ENCODE data around the gene PLPP6.
A peak's percentile ranks its signal among the peaks of the same experiment; 100 is the strongest.

Gene PLPP6

DNA sequence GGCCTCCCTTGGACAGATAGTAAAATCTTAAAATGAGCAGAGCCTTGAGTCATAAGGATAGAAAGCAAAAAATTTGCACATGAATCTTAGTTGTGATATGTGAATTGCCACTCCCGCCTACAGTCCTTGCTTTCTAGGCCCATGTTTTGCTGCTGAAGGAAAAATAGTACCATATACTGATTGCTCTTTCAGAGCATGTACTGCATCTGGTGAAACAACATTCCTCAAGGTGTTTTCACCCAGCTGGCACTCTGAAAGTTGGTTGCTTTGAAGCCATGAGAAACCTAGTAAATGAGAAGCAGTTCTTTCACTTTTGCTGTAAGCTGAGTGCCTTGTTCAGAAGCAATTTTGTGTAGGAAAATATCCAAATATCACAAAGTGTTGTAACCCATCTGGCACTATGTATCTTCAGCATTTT is 27.6 kb downstream of the PLPP6 start:
- DNase-seq (ENCODE audit: low read depth) = peak; percentile 46
- TF ChIP-seq, protein P1, sequence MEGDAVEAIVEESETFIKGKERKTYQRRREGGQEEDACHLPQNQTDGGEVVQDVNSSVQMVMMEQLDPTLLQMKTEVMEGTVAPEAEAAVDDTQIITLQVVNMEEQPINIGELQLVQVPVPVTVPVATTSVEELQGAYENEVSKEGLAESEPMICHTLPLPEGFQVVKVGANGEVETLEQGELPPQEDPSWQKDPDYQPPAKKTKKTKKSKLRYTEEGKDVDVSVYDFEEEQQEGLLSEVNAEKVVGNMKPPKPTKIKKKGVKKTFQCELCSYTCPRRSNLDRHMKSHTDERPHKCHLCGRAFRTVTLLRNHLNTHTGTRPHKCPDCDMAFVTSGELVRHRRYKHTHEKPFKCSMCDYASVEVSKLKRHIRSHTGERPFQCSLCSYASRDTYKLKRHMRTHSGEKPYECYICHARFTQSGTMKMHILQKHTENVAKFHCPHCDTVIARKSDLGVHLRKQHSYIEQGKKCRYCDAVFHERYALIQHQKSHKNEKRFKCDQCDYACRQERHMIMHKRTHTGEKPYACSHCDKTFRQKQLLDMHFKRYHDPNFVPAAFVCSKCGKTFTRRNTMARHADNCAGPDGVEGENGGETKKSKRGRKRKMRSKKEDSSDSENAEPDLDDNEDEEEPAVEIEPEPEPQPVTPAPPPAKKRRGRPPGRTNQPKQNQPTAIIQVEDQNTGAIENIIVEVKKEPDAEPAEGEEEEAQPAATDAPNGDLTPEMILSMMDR (conservative IDR thresholded peaks at IDR 0.05; ENCODE audit: low read depth, low read length) = no peak
- H3K4me3 ChIP-seq (ENCODE audit: low read depth, low read length) = no peak overlapping the region

DNA sequence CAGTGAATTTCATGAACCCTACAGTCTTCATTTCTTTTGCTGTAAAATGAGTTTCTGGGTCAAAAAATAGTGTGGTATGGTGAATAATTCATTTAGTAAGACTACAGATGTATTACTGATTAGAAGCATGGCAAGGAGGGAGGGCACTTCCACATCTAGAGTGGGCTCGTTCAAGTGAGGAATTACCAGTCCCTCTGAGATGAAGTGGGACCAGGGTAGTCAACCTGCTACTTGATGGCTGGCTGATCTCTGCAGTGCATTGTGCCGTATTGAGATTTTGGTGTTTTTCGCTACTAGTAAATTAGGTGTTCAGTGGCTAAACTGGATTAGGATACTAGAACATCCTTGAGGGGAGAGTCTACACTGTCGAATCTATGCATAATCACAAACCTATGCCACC is 28.1 kb downstream of the PLPP6 start:
- H3K4me3 ChIP-seq (ENCODE audit: low read depth, low read length) = no peak overlapping the region
- no peak for DNase-seq (ENCODE audit: low read depth)
- TF ChIP-seq, protein P1 (conservative IDR thresholded peaks at IDR 0.05; ENCODE audit: low read depth, low read length) = no peak

DNA sequence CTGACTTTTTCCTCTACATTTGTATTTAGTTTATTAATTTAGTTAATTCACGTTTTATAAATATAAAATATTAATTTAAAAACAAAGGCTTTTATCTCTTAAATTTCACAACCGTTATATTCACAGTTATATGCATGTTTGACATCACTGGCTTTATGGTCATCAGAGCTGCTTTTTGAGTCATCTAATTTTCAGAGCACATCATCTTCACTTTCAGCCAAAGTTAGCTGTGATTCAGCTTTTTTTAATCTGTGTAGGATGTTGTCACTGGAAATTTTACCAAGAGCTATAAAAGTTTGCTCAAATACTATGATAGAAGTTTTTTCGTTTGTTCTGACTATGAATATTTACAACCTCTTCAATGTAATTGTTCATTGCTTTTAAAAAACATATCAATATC is 29.7 kb downstream of the PLPP6 start:
- DNase-seq (ENCODE audit: low read depth) = no peak
- TF ChIP-seq, protein P1 (conservative IDR thresholded peaks at IDR 0.05; ENCODE audit: low read depth, low read length) = no peak
- H3K4me3 ChIP-seq (ENCODE audit: low read depth, low read length) = no peak overlapping the region

DNA sequence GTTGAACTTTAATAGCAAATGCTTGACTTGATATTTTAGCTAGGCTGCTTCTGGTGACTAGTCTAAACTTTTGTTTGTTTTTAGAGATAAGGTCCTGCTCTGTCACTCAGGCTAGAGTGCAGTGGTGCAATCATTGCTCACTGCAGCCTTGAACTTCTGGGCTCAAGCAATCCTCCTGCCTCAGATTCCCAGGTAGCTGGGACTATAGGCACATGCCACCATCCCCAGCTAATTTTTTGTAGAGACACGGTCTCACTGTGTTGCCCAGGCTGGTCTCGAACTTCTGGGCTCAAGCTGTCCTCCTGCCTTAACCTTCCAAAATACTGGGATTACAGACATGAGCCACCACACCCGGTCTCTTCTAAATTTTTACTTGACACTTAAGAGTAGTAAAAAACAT is 38.0 kb downstream of the PLPP6 start:
- TF ChIP-seq, protein P1 (conservative IDR thresholded peaks at IDR 0.05; ENCODE audit: low read depth, low read length) = no peak
- DNase-seq (ENCODE audit: low read depth) = no peak
- H3K4me3 ChIP-seq (ENCODE audit: low read depth, low read length) = no peak overlapping the region

DNA sequence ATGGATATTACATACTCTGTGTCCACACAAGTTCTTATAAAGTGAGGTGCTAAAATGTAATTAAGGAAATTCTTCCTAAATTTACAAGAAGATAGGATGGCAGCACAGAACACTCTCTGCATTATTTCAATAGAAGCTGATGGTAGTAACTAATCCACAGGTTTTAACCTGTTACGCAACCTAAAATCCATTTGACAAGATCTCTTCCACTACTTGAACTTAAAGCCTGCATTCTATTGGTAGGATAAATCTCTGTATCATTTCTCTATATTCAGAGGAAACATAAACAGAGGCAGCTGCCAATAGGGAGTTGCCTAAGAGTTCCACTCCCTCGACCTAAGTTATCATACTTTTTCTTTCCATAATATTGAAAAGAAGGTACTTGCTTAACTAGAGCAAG is 38.8 kb downstream of the PLPP6 start:
- DNase-seq (ENCODE audit: low read depth) = no peak

DNA sequence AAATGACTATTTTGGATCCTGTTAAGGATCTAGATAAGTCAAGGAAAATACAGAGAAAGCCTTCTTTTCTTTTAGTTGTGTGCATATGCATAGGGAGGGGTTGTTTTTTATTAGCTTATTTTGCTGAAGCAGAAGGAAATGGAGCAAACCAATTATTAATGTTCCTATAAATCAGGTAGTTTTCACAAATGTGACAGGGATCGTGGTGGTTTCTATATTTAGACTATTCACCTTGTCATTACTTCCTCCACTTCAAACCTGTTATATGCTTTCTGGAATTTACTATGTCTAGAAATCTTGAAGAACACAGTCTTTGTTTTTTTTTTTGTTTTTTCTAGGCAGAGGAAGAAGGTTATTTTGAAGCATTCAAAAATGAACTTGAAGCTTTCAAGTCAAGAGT is 39.4 kb downstream of the PLPP6 start:
- TF ChIP-seq, protein P1 (conservative IDR thresholded peaks at IDR 0.05; ENCODE audit: low read depth, low read length) = no peak
- DNase-seq (ENCODE audit: low read depth) = no peak
- no peak overlapping the region for H3K4me3 ChIP-seq (ENCODE audit: low read depth, low read length)

More for the DNA sequence above, 38.8 kb downstream of the PLPP6 start:
- no peak overlapping the region for H3K4me3 ChIP-seq (ENCODE audit: low read depth, low read length)
- TF ChIP-seq, protein P1 (conservative IDR thresholded peaks at IDR 0.05; ENCODE audit: low read depth, low read length) = no peak

DNA sequence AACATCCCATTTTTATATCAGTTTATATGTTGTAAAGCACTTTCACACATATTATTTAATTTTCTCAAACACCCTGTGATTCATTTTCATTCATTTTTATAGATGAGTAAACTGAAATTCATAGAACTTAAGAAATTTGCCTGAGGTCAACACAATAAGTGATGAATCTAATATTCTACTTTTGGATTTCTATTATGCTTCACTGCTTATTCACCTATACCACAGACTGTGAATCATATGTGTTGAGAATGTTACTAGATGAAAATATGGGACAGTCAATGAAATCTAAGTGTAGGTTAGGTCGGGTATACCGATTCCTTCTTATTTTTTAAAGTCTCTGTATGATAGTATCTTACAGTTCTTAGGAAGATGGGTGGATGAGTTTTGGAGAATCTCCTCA is 42.0 kb downstream of the PLPP6 start:
- TF ChIP-seq, protein P1 (conservative IDR thresholded peaks at IDR 0.05; ENCODE audit: low read depth, low read length) = no peak
- no peak overlapping the region for H3K4me3 ChIP-seq (ENCODE audit: low read depth, low read length)

More for the DNA sequence above, 42.0 kb downstream of the PLPP6 start:
- no peak for DNase-seq (ENCODE audit: low read depth)
